ENCODE data around the gene GCSAML. TPM values are rescaled to one million over a fixed set of nuclear protein-coding genes. Genes with fewer than 3 reads are reported as not detected.
"Not testable (repeated sequence)": the region's sequence is repeated elsewhere in the genome, so short reads cannot be mapped to it uniquely, and the experiment has no call there.

Gene GCSAML
- total and polyA plus RNA-seq, 2 of the 13 experiments (the other 11 are each of a cell fraction or from before 2014, with no cell fraction given), result not detected

DNA sequence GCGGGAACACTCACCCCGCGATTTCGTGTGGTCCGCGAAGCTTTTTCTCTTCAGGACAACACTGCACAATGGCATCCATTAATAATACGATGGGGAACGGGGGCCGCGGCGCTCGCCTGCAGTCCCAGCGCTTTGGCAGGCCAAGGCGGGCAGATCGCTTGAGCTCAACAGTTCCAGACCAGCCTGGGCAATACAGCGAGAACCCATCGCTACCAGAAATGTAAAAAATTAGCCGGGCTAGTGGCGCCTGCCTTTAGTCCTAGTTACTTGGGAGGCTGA lies 30.4 kb upstream of the GCSAML start:
- H3K4me3 ChIP-seq (replicated peaks in 1 of 3; ENCODE audit: insufficient read depth in 1 of 3, low read depth in 2 of 3, low read length in 3 of 3), result no peak overlapping the region
- H3K9me3 ChIP-seq (ENCODE audit: low read length), result no peaks in the 10 kb centered on the region
- POLR2A ChIA-PET, result no interaction called here
- CTCF ChIA-PET (ENCODE audit: low intra/inter-chr PET ratio, low total read pairs), result no interaction called here
- FAIRE-seq (no peak), DNase-seq (ENCODE audit: low spot score) (no peak), ATAC-seq (no peak)
- no peaks in the 10 kb centered on the region for H3K4me1 ChIP-seq (ENCODE audit: insufficient read depth, low read length)
- H3K27me3 ChIP-seq (ENCODE audit: control insufficient read depth in 1 of 2, insufficient read depth in 2 of 2, low read length in 2 of 2), result peaks cover 0 to 5% of the 10 kb centered on the region in 2 experiments; a peak in 1 of 5 replicates
- H2AFZ ChIP-seq (ENCODE audit: low read length), result no peak overlapping the region
- in situ Hi-C loops (cut with HindIII; ENCODE audit: extremely low pct_ligation_motif_present, low pct_unique_long_range_greater_than_20kb), result no loop called here
- intact Hi-C loops (cut with micrococcal nuclease; ENCODE audit: unreplicated experiment), result no loop called here
- H3K27ac ChIP-seq (ENCODE audit: extremely low read length, insufficient read depth, low read length), result no peak overlapping the region
- no peak overlapping the region for H3K9ac ChIP-seq (ENCODE audit: insufficient read depth, low read depth, low read length)
- no peak for TF ChIP-seq WIZ (CRISPR knock-in tag; IDR thresholded peaks at IDR 0.05)
- TF ChIP-seq, protein P1, sequence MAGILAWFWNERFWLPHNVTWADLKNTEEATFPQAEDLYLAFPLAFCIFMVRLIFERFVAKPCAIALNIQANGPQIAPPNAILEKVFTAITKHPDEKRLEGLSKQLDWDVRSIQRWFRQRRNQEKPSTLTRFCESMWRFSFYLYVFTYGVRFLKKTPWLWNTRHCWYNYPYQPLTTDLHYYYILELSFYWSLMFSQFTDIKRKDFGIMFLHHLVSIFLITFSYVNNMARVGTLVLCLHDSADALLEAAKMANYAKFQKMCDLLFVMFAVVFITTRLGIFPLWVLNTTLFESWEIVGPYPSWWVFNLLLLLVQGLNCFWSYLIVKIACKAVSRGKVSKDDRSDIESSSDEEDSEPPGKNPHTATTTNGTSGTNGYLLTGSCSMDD (CRISPR knock-in tag; IDR thresholded peaks at IDR 0.05), result no peak
- TF ChIP-seq, protein P2, sequence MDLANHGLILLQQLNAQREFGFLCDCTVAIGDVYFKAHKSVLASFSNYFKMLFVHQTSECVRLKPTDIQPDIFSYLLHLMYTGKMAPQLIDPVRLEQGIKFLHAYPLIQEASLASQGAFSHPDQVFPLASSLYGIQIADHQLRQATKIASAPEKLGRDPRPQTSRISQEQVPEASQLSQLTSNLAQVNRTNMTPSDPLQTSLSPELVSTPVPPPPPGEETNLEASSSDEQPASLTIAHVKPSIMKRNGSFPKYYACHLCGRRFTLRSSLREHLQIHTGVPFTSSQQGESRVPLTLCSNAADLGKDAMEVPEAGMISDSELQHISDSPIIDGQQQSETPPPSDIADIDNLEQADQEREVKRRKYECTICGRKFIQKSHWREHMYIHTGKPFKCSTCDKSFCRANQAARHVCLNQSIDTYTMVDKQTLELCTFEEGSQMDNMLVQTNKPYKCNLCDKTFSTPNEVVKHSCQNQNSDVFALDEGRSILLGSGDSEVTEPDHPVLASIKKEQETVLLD (CRISPR knock-in tag; IDR thresholded peaks at IDR 0.05; ENCODE audit: low read depth), result no peak
- no peak for TF ChIP-seq HMGA1 (CRISPR knock-in tag; conservative IDR thresholded peaks at IDR 0.05)
- TF ChIP-seq, protein P3, sequence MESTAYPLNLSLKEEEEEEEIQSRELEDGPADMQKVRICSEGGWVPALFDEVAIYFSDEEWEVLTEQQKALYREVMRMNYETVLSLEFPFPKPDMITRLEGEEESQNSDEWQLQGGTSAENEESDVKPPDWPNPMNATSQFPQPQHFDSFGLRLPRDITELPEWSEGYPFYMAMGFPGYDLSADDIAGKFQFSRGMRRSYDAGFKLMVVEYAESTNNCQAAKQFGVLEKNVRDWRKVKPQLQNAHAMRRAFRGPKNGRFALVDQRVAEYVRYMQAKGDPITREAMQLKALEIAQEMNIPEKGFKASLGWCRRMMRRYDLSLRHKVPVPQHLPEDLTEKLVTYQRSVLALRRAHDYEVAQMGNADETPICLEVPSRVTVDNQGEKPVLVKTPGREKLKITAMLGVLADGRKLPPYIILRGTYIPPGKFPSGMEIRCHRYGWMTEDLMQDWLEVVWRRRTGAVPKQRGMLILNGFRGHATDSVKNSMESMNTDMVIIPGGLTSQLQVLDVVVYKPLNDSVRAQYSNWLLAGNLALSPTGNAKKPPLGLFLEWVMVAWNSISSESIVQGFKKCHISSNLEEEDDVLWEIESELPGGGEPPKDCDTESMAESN (CRISPR knock-in tag; conservative IDR thresholded peaks at IDR 0.05), result no peak
- no peak overlapping the region for H3K4me2 ChIP-seq (ENCODE audit: low read depth, low read length)
- no TSS peak for BruUV-seq (replicated peaks)
- H3K36me3 ChIP-seq (replicated peaks in 1 of 2; ENCODE audit: control insufficient read depth in 1 of 2, insufficient read depth in 2 of 2, low read length in 2 of 2), result no peaks in the 10 kb centered on the region
- WGBS (ENCODE audit: low lambda C conversion rate), result 70% methylated on average over 17 of the region's 19 CpGs
- no peaks in the 10 kb centered on the region for H3K79me2 ChIP-seq (ENCODE audit: insufficient read depth, low read length)
- H4K20me1 ChIP-seq (ENCODE audit: insufficient read depth, low read length), result no peaks in the 10 kb centered on the region

DNA sequence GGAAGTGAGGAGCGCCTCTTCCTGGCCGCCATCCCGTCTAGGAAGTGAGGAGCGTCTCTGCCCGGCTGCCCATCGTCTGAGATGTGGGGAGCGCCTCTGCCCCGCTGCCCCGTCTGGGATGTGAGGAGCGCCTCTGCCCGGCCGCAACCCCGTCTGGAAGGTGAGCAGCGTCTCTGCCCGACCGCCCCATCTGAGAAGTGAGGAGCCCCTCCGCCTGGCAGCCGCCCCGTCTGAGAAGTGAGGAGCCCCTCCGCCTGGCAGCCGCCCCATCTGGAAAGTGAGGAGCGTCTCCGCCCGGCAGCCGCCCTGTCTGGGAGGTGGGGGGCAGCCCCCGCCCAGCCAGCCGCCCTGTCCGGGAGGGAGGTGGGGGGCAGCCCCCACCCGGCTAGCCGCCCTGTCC lies 27.0 kb upstream of the GCSAML start:
- DNase-seq (ENCODE audit: low spot score); intact Hi-C loops (cut with micrococcal nuclease; ENCODE audit: unreplicated experiment); H3K9ac ChIP-seq (ENCODE audit: insufficient read depth, low read depth, low read length); H3K79me2 ChIP-seq (ENCODE audit: insufficient read depth, low read length); CTCF ChIA-PET (ENCODE audit: low intra/inter-chr PET ratio, low total read pairs); H3K4me3 ChIP-seq (replicated peaks in 1 of 3; ENCODE audit: insufficient read depth in 1 of 3, low read depth in 2 of 3, low read length in 3 of 3); H3K36me3 ChIP-seq (replicated peaks in 1 of 2; ENCODE audit: control insufficient read depth in 1 of 2, insufficient read depth in 2 of 2, low read length in 2 of 2); H3K4me1 ChIP-seq (ENCODE audit: insufficient read depth, low read length); H3K27me3 ChIP-seq (ENCODE audit: control insufficient read depth in 1 of 2, insufficient read depth in 2 of 2, low read length in 2 of 2); in situ Hi-C loops (cut with HindIII; ENCODE audit: extremely low pct_ligation_motif_present, low pct_unique_long_range_greater_than_20kb); H2AFZ ChIP-seq (ENCODE audit: low read length); H3K9me3 ChIP-seq (ENCODE audit: low read length); POLR2A ChIA-PET; ATAC-seq; FAIRE-seq; H3K27ac ChIP-seq (ENCODE audit: extremely low read length, insufficient read depth, low read length); BruUV-seq (replicated peaks); H3K4me2 ChIP-seq (ENCODE audit: low read depth, low read length); H4K20me1 ChIP-seq (ENCODE audit: insufficient read depth, low read length): not testable (repeated sequence)
- 81% methylated on average over 12 of the region's 30 CpGs for WGBS (ENCODE audit: low lambda C conversion rate)

Data from HepG2 (cell line).